Measurements from ENCODE around the gene VASP. TPM values are rescaled to one million over a fixed set of nuclear protein-coding genes. Genes with fewer than 3 reads are reported as not detected.

Gene VASP
- total RNA-seq, 4 donors from 2014 or later = 140 to 246 (median 167) TPM

DNA sequence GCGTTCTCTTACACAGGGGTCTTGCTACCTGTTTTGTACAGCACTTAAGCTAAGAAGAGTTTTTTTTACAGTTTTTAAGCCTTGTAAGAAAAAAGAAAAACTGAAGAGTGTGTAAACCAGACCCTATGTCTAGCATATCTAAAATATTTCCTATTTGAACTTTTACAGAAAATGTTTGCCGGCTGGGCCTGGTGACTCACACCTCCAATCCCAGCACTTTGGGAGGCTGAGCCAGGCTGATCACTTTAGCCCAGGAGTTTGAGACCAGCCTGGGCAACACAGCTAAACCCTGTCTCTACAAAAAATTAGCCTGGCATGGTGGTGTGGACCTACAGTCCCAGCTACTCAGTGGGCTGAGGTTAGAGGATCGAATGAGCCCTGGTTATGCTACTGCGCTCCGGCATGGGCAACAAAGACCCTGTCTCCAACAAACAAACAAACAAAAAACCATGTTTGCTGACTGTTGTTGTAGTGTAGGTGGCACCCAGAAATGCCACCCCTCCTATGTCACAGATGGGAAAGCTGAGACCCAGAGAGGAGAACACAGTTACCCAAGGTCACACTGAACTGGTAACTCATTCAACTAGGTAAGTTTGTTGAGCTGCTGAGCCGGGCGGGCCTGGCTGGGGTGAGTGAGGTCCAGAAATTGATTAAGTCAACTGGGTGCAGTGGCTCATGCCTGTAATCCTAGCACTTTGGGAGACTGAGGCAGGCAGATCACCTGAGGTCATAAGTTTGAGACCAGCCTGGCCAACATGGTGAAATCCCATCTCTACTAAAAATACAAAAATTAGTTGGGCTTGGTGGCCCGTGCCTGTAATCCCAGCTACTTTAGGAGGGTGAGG lies 1.9 kb upstream of the VASP start:
- no peaks in the 10 kb centered on the region for H3K9me3 ChIP-seq
- ATAC-seq = no peak
- H3K36me3 ChIP-seq = no peaks in the 10 kb centered on the region
- no peak overlapping the region for H3K4me3 ChIP-seq
- TF ChIP-seq POLR2AphosphoS5 (IDR thresholded peaks at IDR 0.05) (no peak), EP300 (IDR thresholded peaks at IDR 0.05) (no peak), POLR2A (IDR thresholded peaks at IDR 0.05) (no peak)
- TF ChIP-seq, protein P1, sequence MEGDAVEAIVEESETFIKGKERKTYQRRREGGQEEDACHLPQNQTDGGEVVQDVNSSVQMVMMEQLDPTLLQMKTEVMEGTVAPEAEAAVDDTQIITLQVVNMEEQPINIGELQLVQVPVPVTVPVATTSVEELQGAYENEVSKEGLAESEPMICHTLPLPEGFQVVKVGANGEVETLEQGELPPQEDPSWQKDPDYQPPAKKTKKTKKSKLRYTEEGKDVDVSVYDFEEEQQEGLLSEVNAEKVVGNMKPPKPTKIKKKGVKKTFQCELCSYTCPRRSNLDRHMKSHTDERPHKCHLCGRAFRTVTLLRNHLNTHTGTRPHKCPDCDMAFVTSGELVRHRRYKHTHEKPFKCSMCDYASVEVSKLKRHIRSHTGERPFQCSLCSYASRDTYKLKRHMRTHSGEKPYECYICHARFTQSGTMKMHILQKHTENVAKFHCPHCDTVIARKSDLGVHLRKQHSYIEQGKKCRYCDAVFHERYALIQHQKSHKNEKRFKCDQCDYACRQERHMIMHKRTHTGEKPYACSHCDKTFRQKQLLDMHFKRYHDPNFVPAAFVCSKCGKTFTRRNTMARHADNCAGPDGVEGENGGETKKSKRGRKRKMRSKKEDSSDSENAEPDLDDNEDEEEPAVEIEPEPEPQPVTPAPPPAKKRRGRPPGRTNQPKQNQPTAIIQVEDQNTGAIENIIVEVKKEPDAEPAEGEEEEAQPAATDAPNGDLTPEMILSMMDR (IDR thresholded peaks at IDR 0.05) = no peak
- WGBS, 2 donors (ENCODE audit: low coverage in 1 of 2) = 51 to 85% methylated on average over 3 to 4 of the region's 8 CpGs
- H3K27me3 ChIP-seq = peaks cover 7% of the 10 kb centered on the region
- peak overlapping the region; percentile 82 to 97 (median 92) for H3K27ac ChIP-seq
- peaks cover 0 to 23% (median 0%) of the 10 kb centered on the region in 3 donors for H3K4me1 ChIP-seq

DNA sequence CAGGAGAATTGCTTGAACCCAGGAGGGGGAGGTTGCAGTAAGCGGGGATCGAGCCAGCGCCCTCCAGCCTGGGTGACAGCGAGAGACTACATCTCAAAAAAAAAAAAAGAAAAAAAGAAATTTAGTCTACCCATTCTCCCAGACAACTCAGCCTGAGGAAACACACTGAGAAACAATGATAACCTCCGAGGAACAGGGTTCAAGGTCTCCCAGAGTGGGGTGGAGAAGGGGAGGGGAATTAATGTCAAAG lies 1.4 kb upstream of the VASP start:
- Histone ChIP-seq H3K36me3 (no peaks in the 10 kb centered on the region), H3K4me3 (peak overlapping the region in 1 of 2 donors; percentile 100), H3K9me3 (no peaks in the 10 kb centered on the region), H3K27ac (peak overlapping the region; percentile 82 to 97 (median 92)), H3K27me3 (peaks cover 1% of the 10 kb centered on the region), H3K4me1 (peaks cover 0 to 28% (median 0%) of the 10 kb centered on the region in 3 donors)
- 58% methylated on average over 4 of the region's 5 CpGs; no CpG with 5 or more reads in 1 of the 2 donors for WGBS, 2 donors (ENCODE audit: low coverage in 1 of 2)
- TF ChIP-seq POLR2A (IDR thresholded peaks at IDR 0.05) (no peak), POLR2AphosphoS5 (IDR thresholded peaks at IDR 0.05) (no peak), EP300 (IDR thresholded peaks at IDR 0.05) (no peak)
- TF ChIP-seq, protein P1 (IDR thresholded peaks at IDR 0.05) = no peak
- ATAC-seq = no peak

DNA sequence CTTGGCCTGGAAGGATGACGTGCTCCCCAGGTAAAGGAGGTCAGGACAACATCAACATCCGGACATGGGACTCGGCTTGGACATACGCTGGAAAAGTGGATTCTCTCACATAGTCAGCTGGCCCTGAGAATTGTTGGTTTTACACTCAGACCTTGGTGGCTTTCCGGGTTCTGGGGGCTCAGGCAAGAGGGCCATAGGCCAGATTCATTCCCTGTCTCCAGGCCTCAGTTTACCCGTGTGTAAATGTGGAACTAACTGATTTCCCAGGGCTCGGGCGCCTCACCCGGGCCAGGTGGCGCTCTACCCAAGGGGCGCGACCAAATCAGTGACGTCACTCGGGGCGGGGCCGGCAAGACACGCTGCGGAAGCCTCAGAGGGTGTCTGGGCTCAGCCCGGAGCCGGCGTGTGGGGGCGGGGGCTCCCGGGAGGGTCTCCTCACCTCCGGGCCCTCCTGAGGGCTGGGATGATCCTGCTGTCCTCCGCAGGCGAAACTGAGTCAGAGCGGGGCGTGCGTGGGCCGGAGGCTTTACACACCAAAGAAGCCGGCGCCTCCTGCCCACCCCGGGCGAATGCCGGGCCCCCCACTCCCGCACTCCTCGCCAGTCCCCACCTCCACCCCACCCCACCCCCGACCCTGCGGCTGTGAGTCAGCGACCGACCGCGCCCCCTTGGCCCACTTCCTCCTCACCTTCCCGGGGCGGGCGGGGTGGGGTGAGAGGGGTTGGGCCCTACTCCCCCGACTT lies 862 bp upstream of the VASP start:
- TF ChIP-seq EP300 (IDR thresholded peaks at IDR 0.05) = no peak
- TF ChIP-seq POLR2A (IDR thresholded peaks at IDR 0.05) = peak; percentile 68 to 69
- peak; percentile 54 for TF ChIP-seq POLR2AphosphoS5 (IDR thresholded peaks at IDR 0.05)
- TF ChIP-seq, protein P1 (IDR thresholded peaks at IDR 0.05) = peak in 3 of 4 experiments; percentile 10 to 77 (median 26)
- peaks cover 0 to 33% (median 0%) of the 10 kb centered on the region in 3 donors for H3K4me1 ChIP-seq
- H3K36me3 ChIP-seq = no peaks in the 10 kb centered on the region
- no peaks in the 10 kb centered on the region for H3K9me3 ChIP-seq
- 7% methylated on average over 3 of the region's 47 CpGs; no CpG with 5 or more reads in 1 of the 2 donors for WGBS, 2 donors (ENCODE audit: low coverage in 1 of 2)
- peak overlapping the region; percentile 97 to 100 for H3K4me3 ChIP-seq
- H3K27ac ChIP-seq = peak overlapping the region; percentile 82 to 97 (median 92)
- peak; percentile 85 for ATAC-seq
- H3K27me3 ChIP-seq = no peaks in the 10 kb centered on the region

DNA sequence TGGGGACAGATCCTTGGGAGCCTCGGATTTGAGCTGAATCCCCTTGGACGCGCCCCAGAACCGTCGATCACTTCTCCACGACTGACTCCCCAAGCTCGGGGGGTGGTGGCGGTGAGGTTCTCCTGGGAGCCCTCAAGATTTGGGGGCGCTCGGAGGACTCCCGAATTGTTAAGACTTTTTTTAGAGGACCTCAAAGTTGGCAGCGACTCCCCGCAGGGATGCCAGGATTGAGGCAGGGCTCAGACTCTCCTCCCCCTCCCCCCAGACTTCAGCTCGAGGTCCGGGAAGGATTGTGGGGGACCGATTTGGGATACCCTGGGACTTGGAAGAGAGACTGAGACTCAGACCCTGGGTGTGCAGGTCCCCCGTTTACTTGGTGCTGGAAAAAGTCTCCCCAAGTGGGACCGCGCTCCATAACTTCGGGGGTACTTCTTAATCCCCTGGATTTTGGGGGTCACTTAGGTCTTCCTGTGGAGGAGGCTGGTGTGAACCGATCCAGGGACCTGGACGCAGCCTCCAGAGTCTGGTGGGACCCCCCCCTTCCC lies 665 bp downstream of the VASP start:
- Histone ChIP-seq H3K9me3 (no peaks in the 10 kb centered on the region), H3K4me3 (peak overlapping the region; percentile 97 to 100), H3K36me3 (no peaks in the 10 kb centered on the region), H3K27me3 (no peaks in the 10 kb centered on the region), H3K4me1 (peaks cover 0 to 49% (median 2%) of the 10 kb centered on the region in 3 donors), H3K27ac (peak overlapping the region; percentile 82 to 97 (median 92))
- no peak for ATAC-seq
- no CpG with 5 or more reads among the region's 22 CpGs for WGBS, 2 donors (ENCODE audit: low coverage in 1 of 2)
- no peak for TF ChIP-seq EP300 (IDR thresholded peaks at IDR 0.05)
- no peak for TF ChIP-seq POLR2A (IDR thresholded peaks at IDR 0.05)
- TF ChIP-seq, protein P1 (IDR thresholded peaks at IDR 0.05) = no peak
- TF ChIP-seq POLR2AphosphoS5 (IDR thresholded peaks at IDR 0.05) = no peak

Measured in gastroesophageal sphincter (tissue), 4 donors.